Upper lobe of left lung (tissue), 6 donors: ENCODE measurements around the gene SLC12A7. TPM values are rescaled to one million over a fixed set of nuclear protein-coding genes. Genes with fewer than 3 reads are reported as not detected.
A peak's percentile ranks its signal among the peaks of the same experiment; 100 is the strongest.
"Not testable (repeated sequence)": the region's sequence is repeated elsewhere in the genome, so short reads cannot be mapped to it uniquely, and the experiment has no call there.

Experiments
- ATAC-seq, 2 donors: fragments of 200-7000 bp; cut with Tn5 transposase; one replicate each; pipeline ENCODE4 v1.9.1; 2022; ENCODE audit warnings: mild to moderate bottlenecking in 2 of 2, moderate library complexity in 2 of 2; ENCODE audit not compliant: low FRiP score in 2 of 2
- DNase-seq, 2 donors: peaks; one replicate each; pipeline ENCODE4 v3.0.0-alpha.2; 2019 to 2020
- H3K27ac ChIP-seq, 4 donors: fragments of 200-600 bp; sonication (generic); one replicate each; pipeline ENCODE4 v1.5.1; 2016 to 2019
- H3K27me3 ChIP-seq, 4 donors: fragments of 200-600 bp; sonication (generic); one replicate each; pipeline ENCODE4 v1.5.1; 2017 to 2019
- H3K36me3 ChIP-seq, 4 donors: fragments of 200-600 bp; sonication (generic); one replicate each; pipeline ENCODE4 v1.5.1; 2016 to 2019
- H3K4me1 ChIP-seq, 4 donors: fragments of 200-600 bp; sonication (generic); one replicate each; pipeline ENCODE4 v1.5.1; 2018 to 2019
- H3K4me3 ChIP-seq, 4 donors: fragments of 200-600 bp; sonication (generic); one replicate each; pipeline ENCODE4 v1.5.1; 2017 to 2019; ENCODE audit warnings: mild to moderate bottlenecking in 2 of 4, moderate library complexity in 1 of 4
- H3K9me3 ChIP-seq, 4 donors: fragments of 200-600 bp; sonication (generic); one replicate each; pipeline ENCODE4 v1.5.1; 2018 to 2019
- CTCF ChIP-seq, 6 experiments: fragments of 450-650 bp in 4 of 6; fragments of 200-600 bp in 2 of 6; sonication (generic) in 2 of 6; IDR thresholded peaks; one replicate each; pipeline ENCODE4 v1.5.1; 2016 to 2019; ENCODE audit warnings: antibody characterized with exemption in 6 of 6
- EP300 ChIP-seq, 4 donors: sonication (generic); formaldehyde crosslinking; IDR thresholded peaks; one replicate each; pipeline ENCODE4 v1.5.1; 2017; ENCODE audit warnings: antibody characterized with exemption in 4 of 4, control low read depth in 2 of 4
- POLR2A ChIP-seq, 4 donors: fragments of 450-650 bp; IDR thresholded peaks; one replicate each; pipeline ENCODE4 v1.5.1; 2016 to 2017; ENCODE audit warnings: antibody characterized with exemption in 4 of 4, mild to moderate bottlenecking in 2 of 4
- POLR2AphosphoS5 ChIP-seq, 2 donors: sonication (generic); formaldehyde crosslinking; IDR thresholded peaks; one replicate each; pipeline ENCODE4 v1.5.1; 2017; ENCODE audit warnings: antibody characterized with exemption in 2 of 2
- WGBS, 2 donors: methylation state at CpG; one replicate each; pipeline ENCODE4 v1.1.5; 2017 to 2018; 5-methylcytosine and 5-hydroxymethylcytosine counted together
- total RNA-seq, 6 donors: library from RNA; depleted of rRNA in 4 of 6; stranded (reverse); fragments of >200 nt in 4 of 6; gene quantifications; one replicate each; pipeline versions ENCODE4 v1.1.0 to v1.2.1, GENCODE V29; 2016 to 2021
- donor health status: DM: no; HTN: no; CAD: no; lungs with moderate emphysema.
- donor health status: DM: no; HTN: yes; CAD: no; lungs with severe emphysema.

The SLC12A7 gene
- total RNA-seq, 6 donors from 2014 or later, result 31.3 to 138 (median 48.5) TPM

- Histone ChIP-seq H3K9me3 (no peaks in the 10 kb centered on the region), H3K27me3 (no peaks in the 10 kb centered on the region), H3K27ac (no peak overlapping the region), H3K36me3 (no peaks in the 10 kb centered on the region), H3K4me3 (no peak overlapping the region), H3K4me1 (no peaks in the 10 kb centered on the region)
- TF ChIP-seq POLR2AphosphoS5 (IDR thresholded peaks at IDR 0.05) (no peak), CTCF (IDR thresholded peaks at IDR 0.05) (no peak), EP300 (IDR thresholded peaks at IDR 0.05) (no peak), POLR2A (IDR thresholded peaks at IDR 0.05) (no peak)
- DNase-seq, result peak in 1 of 2 donors; percentile 62
- 78 to 79% methylated on average over 21 to 25 of the region's 26 CpGs for WGBS, 2 donors
- ATAC-seq, result peak; percentile 6 to 24
These were observed 83.2 kb downstream of the SLC12A7 start for GRCh38 chr5:1028481-1029281.

GRCh38 chr5:1027631-1028441 lies 84.0 kb downstream of the SLC12A7 start:
- no peak for TF ChIP-seq CTCF (IDR thresholded peaks at IDR 0.05)
- no peak for TF ChIP-seq POLR2A (IDR thresholded peaks at IDR 0.05)
- no peak for TF ChIP-seq EP300 (IDR thresholded peaks at IDR 0.05)
- no peak for TF ChIP-seq POLR2AphosphoS5 (IDR thresholded peaks at IDR 0.05)
- H3K4me1 ChIP-seq, result no peaks in the 10 kb centered on the region
- H3K27ac ChIP-seq, result peak overlapping the region in 1 of 4 donors; percentile 5
- no peaks in the 10 kb centered on the region for H3K27me3 ChIP-seq
- 89 to 90% methylated on average over 13 to 37 of the region's 40 CpGs for WGBS, 2 donors
- no peaks in the 10 kb centered on the region for H3K36me3 ChIP-seq
- H3K9me3 ChIP-seq, result no peaks in the 10 kb centered on the region
- DNase-seq (peak in 1 of 2 donors; percentile 68), ATAC-seq (peak; percentile 12 to 13)
- H3K4me3 ChIP-seq, result no peak overlapping the region

- H3K4me3 ChIP-seq, result no peak overlapping the region
- ATAC-seq, result peak; percentile 48 to 64
- WGBS, 2 donors, result 79 to 84% methylated on average over 24 to 29 of the region's 29 CpGs
These were observed 84.9 kb downstream of the SLC12A7 start for GRCh38 chr5:1026700-1027621.

GRCh38 chr5:1021969-1022336 lies 89.9 kb downstream of the SLC12A7 start:
- ATAC-seq, H3K36me3 ChIP-seq, H3K9me3 ChIP-seq, DNase-seq, H3K4me3 ChIP-seq, H3K4me1 ChIP-seq, H3K27ac ChIP-seq, H3K27me3 ChIP-seq: not testable (repeated sequence)
- WGBS, 2 donors, result 53 to 68% methylated on average over 4 to 7 of the region's 9 CpGs

More at GRCh38 chr5:1026700-1027621, 84.9 kb downstream of the SLC12A7 start:
- no peaks in the 10 kb centered on the region for H3K4me1 ChIP-seq
- H3K27me3 ChIP-seq, result no peaks in the 10 kb centered on the region
- no peaks in the 10 kb centered on the region for H3K9me3 ChIP-seq
- H3K36me3 ChIP-seq, result no peaks in the 10 kb centered on the region
- no peak overlapping the region for H3K27ac ChIP-seq
- DNase-seq, result peak in 1 of 2 donors; percentile 50
- TF ChIP-seq POLR2A (IDR thresholded peaks at IDR 0.05) (no peak), POLR2AphosphoS5 (IDR thresholded peaks at IDR 0.05) (no peak), CTCF (IDR thresholded peaks at IDR 0.05) (no peak), EP300 (IDR thresholded peaks at IDR 0.05) (no peak)
